ENCODE data around the gene FNBP1. TPM values are rescaled to one million over a fixed set of nuclear protein-coding genes. Genes with fewer than 3 reads are reported as not detected.
A peak's percentile ranks its signal among the peaks of the same experiment; 100 is the strongest.
"Not testable (repeated sequence)": the region's sequence is repeated elsewhere in the genome, so short reads cannot be mapped to it uniquely, and the experiment has no call there.

FNBP1 gene
- total RNA-seq, 2 experiments from 2014 or later, result 153 to 167 TPM

DNA sequence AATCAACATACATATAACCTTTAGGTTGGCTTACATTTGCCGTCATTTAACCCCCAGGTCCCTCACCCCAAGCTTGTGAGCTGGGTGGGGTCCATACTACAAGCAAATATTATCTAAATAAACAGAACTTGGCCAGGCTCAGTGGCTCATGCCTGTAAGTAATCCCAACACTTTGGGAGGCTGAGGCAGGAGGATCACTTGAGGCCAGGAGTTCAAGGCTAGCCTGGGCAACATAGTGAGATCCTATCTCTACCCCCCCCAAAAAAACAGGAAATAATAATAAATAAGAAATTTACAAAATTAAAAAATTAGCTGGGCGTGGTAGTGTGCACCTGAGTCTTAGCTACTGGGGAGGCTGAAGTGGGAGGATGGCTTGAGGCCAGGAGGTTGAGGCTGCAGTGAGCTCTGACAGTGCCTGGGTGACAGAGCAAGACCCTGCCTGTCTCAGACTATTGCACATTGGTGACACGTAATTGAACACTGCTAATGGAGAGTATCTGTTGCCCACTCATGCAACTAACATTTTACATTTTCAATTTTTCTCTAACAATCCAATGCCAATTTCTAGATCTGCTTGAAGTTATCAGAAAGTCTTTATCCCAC is 18.9 kb downstream of the FNBP1 start:
- H3K27me3 Mint-ChIP-seq, result no peaks in the 10 kb centered on the region
- CTCF ChIA-PET, result no interaction called here
- DNase-seq, result no peak
- ATAC-seq, result no peak
- peak overlapping the region; percentile 66 for H3K27ac Mint-ChIP-seq
- no peaks in the 10 kb centered on the region for H3K9me3 Mint-ChIP-seq (ENCODE audit: low read depth)
- no peak overlapping the region for H3K4me3 Mint-ChIP-seq
- H3K4me1 Mint-ChIP-seq, result peaks cover 91% of the 10 kb centered on the region
- peaks cover 48% of the 10 kb centered on the region for H3K36me3 Mint-ChIP-seq

GRCh38 chr9:130023144-130023787 is 19.7 kb downstream of the FNBP1 start:
- no peak for DNase-seq
- CTCF ChIA-PET, result interaction anchor here (1.5 kb wide), 1 partner anchor 11 kb away, joined by 6 read pairs; no protein-coding TSS in a partner anchor
- peak; percentile 25 for ATAC-seq
- Mint-ChIP-seq H3K27ac (peak overlapping the region; percentile 66), H3K4me1 (peaks cover 85% of the 10 kb centered on the region), H3K9me3 (ENCODE audit: low read depth) (no peaks in the 10 kb centered on the region), H3K4me3 (no peak overlapping the region), H3K27me3 (no peaks in the 10 kb centered on the region), H3K36me3 (peaks cover 47% of the 10 kb centered on the region)

DNA sequence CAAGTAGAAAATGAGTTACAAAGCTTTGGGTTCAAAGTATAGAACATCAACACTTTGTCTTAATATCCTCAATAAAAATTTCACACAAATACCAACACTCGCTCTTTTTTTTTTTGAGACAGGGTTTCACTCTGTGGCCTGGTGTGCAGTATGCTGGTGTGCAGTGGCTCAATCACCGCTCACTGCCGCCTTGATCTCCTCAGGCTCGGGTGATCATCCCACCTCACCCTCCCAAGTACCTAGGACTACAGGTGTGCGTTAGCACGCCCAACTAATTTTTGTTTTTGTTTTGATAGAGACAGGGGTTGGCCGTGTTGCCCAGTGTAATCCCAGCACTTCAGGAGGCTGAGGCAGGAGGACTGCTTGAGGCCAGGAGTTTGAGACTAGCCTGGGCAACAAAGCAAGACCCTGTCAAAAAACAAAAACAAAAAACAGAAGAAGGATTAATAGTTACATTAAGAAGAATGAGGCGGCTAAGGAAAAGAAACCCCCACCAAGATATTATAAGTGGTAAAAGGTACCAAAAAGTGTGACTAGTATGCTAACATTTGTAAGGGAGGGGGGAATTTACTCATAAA is 20.3 kb downstream of the FNBP1 start:
- ATAC-seq (no peak), DNase-seq (no peak)
- peaks cover 82% of the 10 kb centered on the region for H3K4me1 Mint-ChIP-seq
- no peaks in the 10 kb centered on the region for H3K9me3 Mint-ChIP-seq (ENCODE audit: low read depth)
- CTCF ChIA-PET, result interaction anchor here (1.5 kb wide), 1 partner anchor 12 kb away, joined by 6 read pairs; no protein-coding TSS in a partner anchor
- H3K36me3 Mint-ChIP-seq, result peaks cover 45% of the 10 kb centered on the region
- peak overlapping the region; percentile 66 for H3K27ac Mint-ChIP-seq
- H3K27me3 Mint-ChIP-seq, result no peaks in the 10 kb centered on the region
- H3K4me3 Mint-ChIP-seq, result no peak overlapping the region

- peak overlapping the region; percentile 63 for H3K27ac Mint-ChIP-seq
- ATAC-seq; DNase-seq; H3K27me3 Mint-ChIP-seq; H3K4me3 Mint-ChIP-seq; H3K9me3 Mint-ChIP-seq (ENCODE audit: low read depth): not testable (repeated sequence)
- H3K4me1 Mint-ChIP-seq, result peaks cover 82% of the 10 kb centered on the region
- peaks cover 50% of the 10 kb centered on the region for H3K36me3 Mint-ChIP-seq
- CTCF ChIA-PET, result interaction anchor here (1.5 kb wide), 1 partner anchor 13 kb away, joined by 6 read pairs; no protein-coding TSS in a partner anchor
These were observed 21.1 kb downstream of the FNBP1 start for GRCh38 chr9:130021842-130022241.

DNA sequence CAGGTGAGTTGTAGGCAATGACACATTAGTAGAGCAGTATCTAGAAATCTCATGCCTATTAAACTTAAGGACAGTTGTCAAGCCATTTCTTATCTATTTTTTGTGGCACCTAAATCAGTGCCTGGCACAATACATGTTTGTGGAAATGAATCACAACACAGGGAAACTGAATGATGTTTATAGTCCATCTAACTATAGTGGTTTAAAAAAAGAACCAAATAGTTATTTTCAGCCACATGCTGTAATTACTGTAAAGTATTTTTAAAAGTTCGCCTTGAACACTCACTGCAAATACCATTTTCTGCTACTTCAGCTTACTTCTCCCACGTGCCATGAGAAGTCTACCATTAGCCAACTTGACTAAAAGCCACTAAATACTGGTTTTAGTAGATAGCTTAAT is 21.9 kb downstream of the FNBP1 start:
- H3K27ac Mint-ChIP-seq, result peak overlapping the region; percentile 57
- peaks cover 82% of the 10 kb centered on the region for H3K4me1 Mint-ChIP-seq
- CTCF ChIA-PET, result no interaction called here
- no peaks in the 10 kb centered on the region for H3K27me3 Mint-ChIP-seq
- ATAC-seq (no peak), DNase-seq (no peak)
- H3K9me3 Mint-ChIP-seq (ENCODE audit: low read depth), result no peaks in the 10 kb centered on the region
- H3K4me3 Mint-ChIP-seq, result no peak overlapping the region
- H3K36me3 Mint-ChIP-seq, result peaks cover 54% of the 10 kb centered on the region

DNA sequence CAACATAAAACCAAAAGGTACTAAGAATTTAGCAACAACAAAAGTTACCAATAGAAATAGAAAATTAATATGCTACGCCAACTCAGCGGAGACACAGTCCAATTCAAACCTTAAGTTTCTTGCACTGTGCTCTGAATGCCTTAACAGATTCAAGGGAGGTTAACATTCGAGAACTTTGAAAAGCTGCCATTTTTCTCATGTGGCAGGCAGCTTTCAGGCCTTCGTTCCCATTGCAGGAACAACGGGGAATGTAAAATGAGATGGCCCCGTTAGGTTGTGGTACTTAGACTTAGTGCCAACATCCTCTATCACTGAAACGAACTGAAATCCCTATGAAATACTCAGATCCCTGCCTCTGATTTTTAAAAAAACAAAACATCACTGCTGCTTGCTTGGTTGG is 22.4 kb downstream of the FNBP1 start:
- Mint-ChIP-seq H3K4me3 (no peak overlapping the region), H3K9me3 (ENCODE audit: low read depth) (no peaks in the 10 kb centered on the region), H3K27me3 (no peaks in the 10 kb centered on the region), H3K4me1 (peaks cover 78% of the 10 kb centered on the region), H3K27ac (peak overlapping the region; percentile 57), H3K36me3 (peaks cover 56% of the 10 kb centered on the region)
- ATAC-seq (no peak), DNase-seq (no peak)
- CTCF ChIA-PET, result interaction anchor here (0.8 to 1.1 kb wide), 2 partner anchors 10 to 62 kb away, joined by 3 to 4 read pairs; no protein-coding TSS in a partner anchor

DNA sequence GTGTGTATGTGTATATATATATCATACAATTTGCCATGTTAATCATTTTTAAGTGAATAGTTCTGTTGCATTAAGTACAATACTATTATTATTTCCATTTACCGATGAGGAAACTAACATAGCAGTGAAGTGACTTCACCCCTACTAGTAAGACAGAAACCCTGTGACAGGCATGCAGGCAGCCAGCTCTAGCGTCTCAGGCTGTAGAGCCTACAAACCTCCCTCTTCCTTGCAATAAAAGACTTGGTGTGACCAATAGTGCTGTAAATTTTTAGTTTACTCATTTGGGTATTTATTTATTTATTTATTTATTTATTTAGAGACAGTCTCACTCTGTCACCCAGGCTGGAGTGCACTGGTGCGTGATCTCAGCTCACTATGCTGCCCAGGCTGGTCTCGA is 24.7 kb downstream of the FNBP1 start:
- CTCF ChIA-PET, result interaction anchor here (1.0 to 2.6 kb wide), 5 partner anchors 8 to 35 kb away, joined by 3 to 13 read pairs (median 3); no protein-coding TSS in a partner anchor
- Mint-ChIP-seq H3K27me3 (no peaks in the 10 kb centered on the region), H3K4me1 (peaks cover 66% of the 10 kb centered on the region), H3K27ac (peak overlapping the region; percentile 71), H3K4me3 (no peak overlapping the region), H3K36me3 (peaks cover 56% of the 10 kb centered on the region), H3K9me3 (ENCODE audit: low read depth) (no peaks in the 10 kb centered on the region)
- ATAC-seq, result no peak
- DNase-seq, result no peak

DNA sequence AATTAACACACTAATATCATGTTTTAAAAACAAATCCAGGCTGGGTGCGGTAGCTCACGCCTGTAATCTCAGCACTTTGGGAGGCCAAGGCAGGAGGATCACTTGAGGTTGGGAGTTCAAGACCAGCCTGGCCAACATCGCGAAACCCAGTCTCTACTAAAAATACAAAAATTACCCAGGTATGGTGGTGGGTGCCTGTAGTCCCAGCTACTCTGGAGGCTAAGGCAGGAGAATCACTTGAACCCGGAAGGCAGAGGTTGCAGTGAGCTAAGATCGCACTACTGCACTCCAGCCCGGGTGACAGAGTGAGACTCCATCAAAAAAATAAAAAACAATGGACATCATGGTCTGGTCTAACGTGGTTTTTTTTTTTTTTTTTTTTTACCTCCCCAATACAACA is 25.5 kb downstream of the FNBP1 start:
- H3K27me3 Mint-ChIP-seq; ATAC-seq; H3K4me3 Mint-ChIP-seq; DNase-seq; H3K9me3 Mint-ChIP-seq (ENCODE audit: low read depth): not testable (repeated sequence)
- Mint-ChIP-seq H3K4me1 (peaks cover 61% of the 10 kb centered on the region), H3K27ac (peak overlapping the region; percentile 89), H3K36me3 (peaks cover 55% of the 10 kb centered on the region)
- CTCF ChIA-PET, result interaction anchor here (0.8 to 2.6 kb wide), 12 partner anchors 9 to 36 kb away, joined by 3 to 13 read pairs (median 4); no protein-coding TSS in a partner anchor

GRCh38 chr9:130017076-130017475 is 25.9 kb downstream of the FNBP1 start:
- H3K27ac Mint-ChIP-seq, result peak overlapping the region; percentile 89
- peaks cover 57% of the 10 kb centered on the region for H3K36me3 Mint-ChIP-seq
- peaks cover 2% of the 10 kb centered on the region for H3K9me3 Mint-ChIP-seq (ENCODE audit: low read depth)
- CTCF ChIA-PET, result interaction anchor here (0.8 to 2.6 kb wide), 11 partner anchors 9 to 36 kb away, joined by 3 to 13 read pairs (median 4); no protein-coding TSS in a partner anchor
- H3K4me1 Mint-ChIP-seq, result peaks cover 60% of the 10 kb centered on the region
- ATAC-seq (no peak), DNase-seq (no peak)
- no peak overlapping the region for H3K4me3 Mint-ChIP-seq
- H3K27me3 Mint-ChIP-seq, result no peaks in the 10 kb centered on the region

DNA sequence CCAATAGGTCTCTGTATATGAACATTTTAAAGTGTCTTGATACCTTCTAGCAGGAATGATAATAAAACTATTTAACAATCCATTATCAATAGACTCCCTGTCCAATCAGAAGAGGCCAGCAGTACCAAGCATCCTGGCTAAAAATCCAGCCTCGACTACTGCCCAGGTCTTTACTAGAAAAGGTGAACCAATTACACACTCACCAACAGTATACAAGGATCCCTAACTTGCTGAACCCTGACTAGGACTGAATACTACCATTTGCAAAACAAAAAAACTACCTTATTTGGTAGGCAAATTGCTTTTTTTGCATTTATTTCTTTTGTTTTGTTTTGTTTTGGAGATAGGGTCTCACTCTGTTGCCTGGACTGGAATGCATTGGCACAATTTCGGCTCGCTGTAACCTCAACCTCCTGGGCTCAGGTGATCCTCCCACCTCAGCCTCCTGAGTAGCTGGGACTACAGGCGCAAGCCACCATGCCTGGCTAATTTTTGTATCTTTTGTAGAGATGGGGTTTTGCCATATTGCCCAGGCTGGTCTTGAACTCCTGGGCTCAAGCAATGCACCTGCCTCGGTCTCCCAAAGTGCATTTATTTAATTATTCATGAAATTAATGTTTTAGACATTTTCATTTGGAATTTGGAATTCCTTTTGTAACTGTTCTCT is 27.5 kb downstream of the FNBP1 start:
- H3K4me3 Mint-ChIP-seq, result no peak overlapping the region
- H3K9me3 Mint-ChIP-seq (ENCODE audit: low read depth), result peaks cover 2% of the 10 kb centered on the region

GRCh38 chr9:130013326-130013725 is 29.7 kb downstream of the FNBP1 start:
- ATAC-seq (no peak), DNase-seq (peak; percentile 34)
- Mint-ChIP-seq H3K4me1 (peaks cover 61% of the 10 kb centered on the region), H3K36me3 (peaks cover 49% of the 10 kb centered on the region), H3K27ac (no peak overlapping the region), H3K27me3 (no peaks in the 10 kb centered on the region), H3K9me3 (ENCODE audit: low read depth) (peaks cover 2% of the 10 kb centered on the region), H3K4me3 (no peak overlapping the region)
- CTCF ChIA-PET, result interaction anchor here (0.9 to 1.3 kb wide), 3 partner anchors 14 to 128 kb away, joined by 3 to 4 read pairs (median 3); no protein-coding TSS in a partner anchor

More for the DNA sequence above, 27.5 kb downstream of the FNBP1 start:
- DNase-seq, result no peak
- Mint-ChIP-seq H3K27ac (no peak overlapping the region), H3K4me1 (peaks cover 58% of the 10 kb centered on the region), H3K27me3 (no peaks in the 10 kb centered on the region), H3K36me3 (peaks cover 62% of the 10 kb centered on the region)
- CTCF ChIA-PET, result no interaction called here
- ATAC-seq, result no peak

DNA sequence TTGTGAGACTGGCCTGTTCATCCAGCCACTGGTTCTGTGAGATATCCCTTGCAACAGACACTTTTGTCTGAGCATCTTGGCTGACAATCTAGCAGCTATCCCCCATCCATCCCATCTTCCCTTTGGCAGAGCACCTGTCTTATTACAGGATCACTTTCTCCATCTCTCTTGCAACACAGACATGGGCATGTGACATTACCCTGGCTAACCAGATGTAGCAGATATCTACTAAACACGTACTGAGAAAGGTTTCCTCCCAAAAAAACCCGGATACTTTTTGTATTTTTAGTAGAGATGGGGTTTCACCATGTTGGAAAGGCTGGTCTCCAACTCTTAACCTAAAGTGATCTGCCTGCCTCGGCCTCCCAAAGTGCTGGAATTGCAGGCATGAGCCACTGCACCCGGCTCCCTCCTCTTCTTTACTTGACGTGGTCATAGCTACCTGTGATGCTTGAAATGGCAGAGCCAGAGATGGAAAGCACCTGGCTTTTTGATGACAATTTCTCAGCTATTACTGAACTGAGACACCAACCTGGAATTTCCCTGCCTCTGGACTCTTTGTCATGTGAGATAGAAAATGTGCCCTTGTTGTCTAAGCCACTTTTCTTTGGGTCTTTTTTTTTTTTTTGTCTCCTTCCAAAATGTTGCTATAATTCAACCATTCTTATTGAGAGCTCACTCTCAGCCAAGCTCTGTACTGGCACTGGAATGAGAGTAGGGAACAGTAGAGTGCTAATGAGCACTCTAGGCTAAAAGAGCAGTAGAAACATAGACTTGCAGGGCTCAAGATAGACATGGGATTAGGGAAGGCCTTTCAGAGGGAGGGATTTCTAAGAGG is 32.6 kb downstream of the FNBP1 start:
- Mint-ChIP-seq H3K36me3 (peaks cover 38% of the 10 kb centered on the region), H3K4me1 (peaks cover 67% of the 10 kb centered on the region)
- DNase-seq, result no peak

More for the DNA sequence above, 32.6 kb downstream of the FNBP1 start:
- peak overlapping the region; percentile 74 for H3K27ac Mint-ChIP-seq
- peaks cover 2% of the 10 kb centered on the region for H3K9me3 Mint-ChIP-seq (ENCODE audit: low read depth)
- no peak overlapping the region for H3K4me3 Mint-ChIP-seq
- no peaks in the 10 kb centered on the region for H3K27me3 Mint-ChIP-seq
- ATAC-seq, result peak; percentile 28
- CTCF ChIA-PET, result interaction anchor here (0.8 to 2.2 kb wide), 4 partner anchors 10 to 122 kb away, joined by 3 to 6 read pairs (median 5); no protein-coding TSS in a partner anchor
